ENCODE measurements around the gene PTPN12. TPM values are rescaled to one million over a fixed set of nuclear protein-coding genes. Genes with fewer than 3 reads are reported as not detected.

The PTPN12 gene
- total and polyA plus RNA-seq, 2 of the 4 experiments (the other 2 are of a cell fraction): 24.7 to 31.0 TPM

GRCh38 chr7:77566421-77566820 is 29.3 kb downstream of the PTPN12 start:
- Histone ChIP-seq H3K4ac (ENCODE audit: low read depth, low read length) (no peak overlapping the region), H2BK120ac (ENCODE audit: low read depth, low read length) (no peak overlapping the region), H4K20me1 (ENCODE audit: insufficient read depth, low read length) (peaks cover 62% of the 10 kb centered on the region), H3K79me1 (ENCODE audit: low read depth in 1 of 2, low read length in 2 of 2) (peaks cover 13 to 43% of the 10 kb centered on the region in 2 experiments), H3K9me3 (ENCODE audit: control insufficient read depth, insufficient read depth, low read length) (no peaks in the 10 kb centered on the region), H3K27me3 (ENCODE audit: control insufficient read depth, insufficient read depth, low read length) (no peaks in the 10 kb centered on the region), H3K4me1 (ENCODE audit: control insufficient read depth, insufficient read depth, low read length) (peaks cover 12% of the 10 kb centered on the region), H4K5ac (ENCODE audit: low read depth, low read length) (no peak overlapping the region), H2BK15ac (ENCODE audit: low read depth, low read length) (no peak overlapping the region), H3K4me2 (ENCODE audit: low read depth, low read length) (0 out of 2 replicates have a peak overlapping the region, but pooled peaks have one; percentile 33), H3K9ac (ENCODE audit: low read depth, low read length) (no peak overlapping the region), H2BK5ac (ENCODE audit: low read depth, low read length, poor library complexity, severe bottlenecking) (peak overlapping the region; percentile 70), H3K27ac (ENCODE audit: insufficient read depth, low read length) (peak overlapping the region; percentile 22; the same call in 1 of the 2 replicates), H4K8ac (ENCODE audit: low read depth in 2 of 2, low read length in 2 of 2) (peak overlapping the region in 1 of 2 experiments; percentile 45; a peak in 1 of 4 replicates), H3K36me3 (ENCODE audit: control insufficient read depth, insufficient read depth, low read length) (peaks cover 11% of the 10 kb centered on the region), H2AFZ (replicated peaks; ENCODE audit: low read length, poor library complexity) (no peak overlapping the region), H2AK5ac (ENCODE audit: low read depth, low read length) (peak overlapping the region; percentile 70; the same call in 1 of the 2 replicates), H3K23ac (ENCODE audit: low read depth, low read length) (no peak overlapping the region), H2AK9ac (replicated peaks; ENCODE audit: low read depth, low read length, poor library complexity) (no peak overlapping the region), H3K14ac (replicated peaks; ENCODE audit: low read depth, low read length) (no peak overlapping the region), H3K18ac (ENCODE audit: low read depth, low read length) (no peak overlapping the region; the same call in 1 of the 2 replicates), H3K9me1 (ENCODE audit: insufficient read depth, low read length) (peaks cover 8% of the 10 kb centered on the region), H3K56ac (ENCODE audit: extremely low read depth, insufficient read depth, low read length) (no peak overlapping the region), H3K4me3 (ENCODE audit: insufficient read depth, low read depth, low read length) (no peak overlapping the region), H4K91ac (ENCODE audit: insufficient read depth, low read depth, low read length) (no peak overlapping the region), H2BK20ac (ENCODE audit: low read depth, low read length) (no peak overlapping the region)
- in situ Hi-C loops (cut with MboI; ENCODE audit: low sequenced_read_pairs): no loop called here
- ATAC-seq (ENCODE audit: low read depth): peak; percentile 16; the same call in 1 of the 2 replicates
- no CpG with 5 or more reads among the region's 9 CpGs for WGBS, 2 experiments (ENCODE audit: extremely low coverage in 2 of 2, insufficient read length in 1 of 2)
- no TSS peak for BruUV-seq (replicated peaks)
- dilution Hi-C loops (cut with HindIII; ENCODE audit: low sequenced_read_pairs, unreplicated experiment): no loop called here
- intact Hi-C loops (cut with micrococcal nuclease): no loop called here
- DNase-seq: no peak
- TF ChIP-seq SMC3 (IDR thresholded peaks at IDR 0.05; ENCODE audit: low read depth, low read length) (no peak), MXI1 (IDR thresholded peaks at IDR 0.05; ENCODE audit: borderline replicate concordance, low read depth, low read length) (no peak), NFE2L2 (IDR thresholded peaks at IDR 0.05; ENCODE audit: low read depth, low read length) (no peak), FOS (IDR thresholded peaks at IDR 0.05; ENCODE audit: low read depth, low read length) (no peak), POLR2A (IDR thresholded peaks at IDR 0.05; ENCODE audit: low read depth, low read length) (no peak), ELK1 (IDR thresholded peaks at IDR 0.05; ENCODE audit: borderline replicate concordance, low read depth, low read length) (no peak), MAFK (IDR thresholded peaks at IDR 0.05; ENCODE audit: low read depth, low read length) (no peak), BHLHE40 (IDR thresholded peaks at IDR 0.05; ENCODE audit: low read depth, low read length) (no peak), RCOR1 (IDR thresholded peaks at IDR 0.05; ENCODE audit: insufficient replicate concordance, low read length) (no peak), MAZ (IDR thresholded peaks at IDR 0.05; ENCODE audit: borderline replicate concordance, low read depth, low read length) (no peak), RAD21 (IDR thresholded peaks at IDR 0.05; ENCODE audit: low read length) (no peak), RFX5 (IDR thresholded peaks at IDR 0.05; ENCODE audit: low read depth, low read length) (no peak), USF2 (IDR thresholded peaks at IDR 0.05; ENCODE audit: low read depth, low read length) (no peak), CEBPB (IDR thresholded peaks at IDR 0.05; ENCODE audit: low read depth, low read length) (no peak), CHD1 (IDR thresholded peaks at IDR 0.05; ENCODE audit: low read depth, low read length) (no peak)
- TF ChIP-seq, protein P1, sequence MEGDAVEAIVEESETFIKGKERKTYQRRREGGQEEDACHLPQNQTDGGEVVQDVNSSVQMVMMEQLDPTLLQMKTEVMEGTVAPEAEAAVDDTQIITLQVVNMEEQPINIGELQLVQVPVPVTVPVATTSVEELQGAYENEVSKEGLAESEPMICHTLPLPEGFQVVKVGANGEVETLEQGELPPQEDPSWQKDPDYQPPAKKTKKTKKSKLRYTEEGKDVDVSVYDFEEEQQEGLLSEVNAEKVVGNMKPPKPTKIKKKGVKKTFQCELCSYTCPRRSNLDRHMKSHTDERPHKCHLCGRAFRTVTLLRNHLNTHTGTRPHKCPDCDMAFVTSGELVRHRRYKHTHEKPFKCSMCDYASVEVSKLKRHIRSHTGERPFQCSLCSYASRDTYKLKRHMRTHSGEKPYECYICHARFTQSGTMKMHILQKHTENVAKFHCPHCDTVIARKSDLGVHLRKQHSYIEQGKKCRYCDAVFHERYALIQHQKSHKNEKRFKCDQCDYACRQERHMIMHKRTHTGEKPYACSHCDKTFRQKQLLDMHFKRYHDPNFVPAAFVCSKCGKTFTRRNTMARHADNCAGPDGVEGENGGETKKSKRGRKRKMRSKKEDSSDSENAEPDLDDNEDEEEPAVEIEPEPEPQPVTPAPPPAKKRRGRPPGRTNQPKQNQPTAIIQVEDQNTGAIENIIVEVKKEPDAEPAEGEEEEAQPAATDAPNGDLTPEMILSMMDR (conservative IDR thresholded peaks at IDR 0.05; ENCODE audit: low read depth, low read length): no peak
- POLR2A ChIA-PET (ENCODE audit: unreplicated experiment): interaction anchor here (0.5 kb wide), 1 partner anchor 18 kb away, joined by 4 read pairs; no protein-coding TSS in a partner anchor
- CTCF ChIA-PET: no interaction called here

Data from IMR-90 (cell line).